GM21825 (cell line): ENCODE results near the gene GOPC.
"Not testable (repeated sequence)": the region's sequence is repeated elsewhere in the genome, so short reads cannot be mapped to it uniquely, and the experiment has no call there.

Source experiments
- ATAC-seq: cut with Tn5 transposase; IDR thresholded peaks from one replicate; pipeline ENCODE4 v1.9.1; 2021; ENCODE audit warnings: mild to moderate bottlenecking, moderate library complexity; ENCODE audit not compliant: unreplicated experiment

Gene GOPC

DNA sequence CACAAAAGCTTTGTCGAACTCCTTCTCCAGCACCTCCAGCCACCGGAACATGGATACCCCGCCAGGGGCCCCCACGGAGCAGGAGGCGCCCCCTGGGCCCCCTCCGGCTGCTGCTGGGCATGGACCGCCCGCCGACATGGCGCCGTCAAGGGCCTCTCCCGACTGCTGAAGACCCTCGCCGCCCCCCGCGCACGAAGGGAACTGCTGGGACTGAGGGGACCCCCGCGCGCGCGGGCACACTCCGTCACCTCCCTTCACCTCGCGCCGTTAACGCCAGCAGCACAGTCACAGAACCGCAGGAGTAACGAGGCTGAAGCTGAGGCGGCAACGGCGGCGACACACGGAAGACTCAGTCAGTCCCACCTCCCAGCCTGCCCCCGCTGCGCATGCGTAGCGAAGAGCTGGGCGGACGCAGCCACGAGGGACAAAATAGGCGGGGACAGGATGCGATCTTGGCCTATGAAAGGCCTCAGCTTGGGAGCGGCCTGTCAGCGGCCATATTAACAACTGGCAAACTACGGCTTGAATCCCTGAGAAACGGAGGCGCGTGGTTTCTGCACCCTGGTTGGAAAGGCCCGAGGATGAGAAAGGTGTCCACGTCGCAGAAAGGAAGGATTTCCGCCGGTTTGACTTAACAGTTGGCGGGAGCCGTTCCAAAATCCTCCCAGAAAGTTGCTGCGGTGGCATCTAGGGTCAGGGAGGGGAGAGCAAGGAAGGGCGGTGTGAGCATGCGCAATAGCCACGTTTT is at the start of gene GOPC:
Gene GOPC (minus strand): TSS at position 361 of the 748 bp plus-strand sequence. CDS start 223 bp downstream, at position 138.
- ATAC-seq: peak; percentile 91

DNA sequence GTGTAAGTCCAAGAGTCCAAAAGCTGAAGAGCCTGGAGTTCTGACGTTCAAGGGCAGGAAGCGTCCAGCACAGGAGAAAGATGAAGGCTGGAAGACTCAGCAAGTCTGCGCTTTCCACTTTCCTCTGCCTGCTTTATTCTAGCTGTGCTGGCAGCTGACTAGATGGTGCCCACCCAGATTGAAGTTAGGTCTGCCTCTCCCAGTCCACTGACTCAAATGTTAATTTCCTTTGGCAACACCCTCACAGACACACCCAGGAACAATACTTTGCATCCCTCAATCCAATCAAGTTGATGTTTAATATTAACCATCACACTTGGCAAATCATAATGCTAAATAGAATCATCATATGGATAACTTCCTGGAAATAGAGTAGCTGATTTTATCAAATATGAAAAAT is 49.7 kb upstream of the GOPC start:
- not testable (repeated sequence) for ATAC-seq

DNA sequence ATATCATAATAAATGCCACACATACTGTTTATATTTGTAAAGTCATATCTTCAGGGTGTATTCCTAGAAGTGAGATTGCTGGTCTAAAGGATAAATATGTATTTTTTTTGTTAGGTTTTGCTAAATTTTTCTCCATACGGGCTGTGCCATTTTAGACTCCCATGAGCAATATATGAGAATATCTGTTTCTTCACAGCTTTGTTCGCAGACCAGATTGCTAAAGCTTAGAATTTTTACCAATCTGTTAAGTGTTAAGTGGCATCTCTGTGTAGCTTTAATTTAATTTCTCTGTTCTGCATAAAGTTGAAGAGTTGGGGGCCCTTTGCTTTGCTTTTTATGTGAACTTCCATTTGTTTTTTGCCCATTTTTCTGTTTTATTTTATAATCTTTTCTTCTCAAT is 40.7 kb upstream of the GOPC start:
- no peak for ATAC-seq

DNA sequence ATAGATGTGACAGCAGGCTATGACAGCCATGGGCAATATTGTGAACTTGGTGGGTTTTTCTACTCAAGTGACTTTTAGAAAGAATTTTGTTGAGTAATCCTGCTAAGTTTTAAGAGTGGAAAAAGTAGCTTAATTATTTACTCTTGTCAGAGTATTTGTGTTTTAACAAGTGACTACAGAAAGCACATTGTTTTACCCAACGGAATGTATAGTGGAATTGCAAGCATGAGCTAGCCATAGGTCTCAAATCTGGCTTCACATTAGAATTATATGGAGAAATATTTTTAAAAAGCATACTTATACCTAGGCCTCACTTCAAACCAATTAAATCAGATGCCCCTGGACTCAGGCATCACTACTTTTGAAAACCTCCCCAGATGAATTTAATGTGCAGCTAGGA is 35.5 kb upstream of the GOPC start:
- no peak for ATAC-seq

- ATAC-seq: no peak
Measured at GRCh38 chr6:117629119-117629660, 26.9 kb upstream of the GOPC start.

- no peak for ATAC-seq
Measured at GRCh38 chr6:117627533-117627932, 25.2 kb upstream of the GOPC start.

- no peak for ATAC-seq
Measured at GRCh38 chr6:117624869-117625481, 22.7 kb upstream of the GOPC start.

DNA sequence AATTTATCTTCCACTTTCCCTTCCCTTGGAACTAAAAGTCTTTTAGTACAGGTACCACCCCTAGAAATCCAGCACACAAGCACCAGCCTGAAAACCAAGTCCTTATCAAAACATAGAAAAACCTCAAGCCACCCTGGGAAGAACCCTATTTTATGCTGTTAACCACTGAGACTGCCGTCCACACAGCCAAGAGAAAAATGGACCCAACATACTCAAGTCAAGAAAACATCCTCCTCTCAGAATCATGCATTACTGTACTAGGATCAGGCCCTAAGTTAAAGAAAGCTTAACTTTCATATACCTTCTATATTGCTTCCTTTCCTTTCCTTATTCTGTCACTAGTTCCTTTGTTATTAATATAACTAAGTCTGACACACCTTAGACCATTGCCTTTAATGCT is 16.9 kb upstream of the GOPC start:
- ATAC-seq: no peak

DNA sequence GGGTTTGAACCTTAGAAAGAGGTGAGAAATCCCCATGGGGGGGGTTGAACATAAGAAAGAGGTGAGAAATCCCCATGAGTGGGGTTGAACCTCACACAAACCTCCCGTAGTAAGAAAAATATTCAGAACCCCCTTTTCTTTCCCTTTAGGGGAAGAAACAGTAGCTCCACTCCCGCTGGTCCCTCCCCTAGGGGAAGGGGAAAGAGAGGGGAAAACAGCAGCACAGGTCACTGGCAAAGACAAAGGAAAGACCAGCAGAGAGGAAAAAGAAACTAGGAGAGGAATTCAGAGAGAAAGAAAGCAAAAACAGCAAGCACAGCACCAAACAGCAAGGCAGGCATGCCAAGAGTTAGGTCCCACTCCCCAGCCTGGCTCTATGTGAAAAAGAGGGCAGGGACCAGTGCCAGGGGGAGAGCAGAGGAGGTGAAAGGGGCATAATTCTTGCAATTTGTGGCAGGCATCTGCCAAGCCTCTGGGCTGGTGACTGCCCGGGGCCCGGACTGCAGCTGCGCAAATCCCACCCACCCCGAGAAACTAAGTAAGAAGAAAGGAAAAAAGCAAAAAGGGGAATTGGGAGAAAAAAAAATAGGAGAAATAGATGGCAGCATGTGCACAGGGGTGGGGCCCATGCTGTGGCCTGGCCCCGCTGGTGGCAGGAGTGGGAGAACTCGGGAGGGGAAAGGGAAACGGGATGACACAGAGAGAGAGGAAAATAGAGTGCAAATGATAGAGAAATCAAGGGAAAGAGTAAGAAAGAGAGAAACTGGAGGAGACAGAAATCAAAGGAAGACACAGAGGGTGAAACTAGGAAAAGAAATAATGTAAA is 15.1 kb upstream of the GOPC start:
- ATAC-seq: peak; percentile 48

DNA sequence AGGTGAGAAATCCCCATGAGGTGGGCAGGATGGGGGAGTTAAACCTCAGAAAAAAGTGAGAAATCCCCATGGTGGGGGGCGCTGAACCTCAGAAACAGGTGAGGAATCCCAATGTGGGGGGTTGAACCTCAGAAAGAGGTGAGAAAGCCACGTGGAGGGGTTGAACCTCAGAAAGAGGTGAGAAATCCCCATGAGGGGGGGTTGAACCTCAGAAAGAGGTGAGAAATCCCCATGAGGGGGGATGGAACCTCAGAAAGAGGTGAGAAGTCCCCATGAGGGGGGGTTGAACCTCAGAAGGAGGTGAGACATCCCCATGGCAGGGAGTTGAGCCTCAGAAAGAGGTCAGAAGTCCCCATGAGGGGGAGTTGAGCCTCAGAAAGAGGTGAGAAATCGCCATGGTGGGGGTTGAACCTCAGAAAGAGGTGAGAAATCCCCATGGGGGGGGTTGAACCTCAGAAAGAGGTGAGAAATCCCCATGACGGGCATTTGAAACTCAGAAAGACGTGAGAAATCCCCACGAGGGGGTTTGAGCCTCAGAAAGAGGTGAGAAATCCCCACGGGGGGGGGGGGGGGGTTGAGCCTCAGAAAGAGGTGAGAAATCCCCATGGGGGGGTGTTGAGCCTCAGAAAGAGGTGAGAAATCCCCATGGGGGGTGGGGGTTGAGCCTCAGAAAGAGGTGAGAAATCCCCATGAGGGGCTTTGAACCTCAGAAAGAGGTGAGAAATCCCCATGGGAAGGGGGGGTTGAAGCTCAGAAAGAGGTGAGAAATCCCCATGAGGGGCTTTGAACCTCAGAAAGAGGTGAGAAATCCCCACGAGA is 14.3 kb upstream of the GOPC start:
- ATAC-seq: no peak

GRCh38 chr6:117615750-117616390 is 13.6 kb upstream of the GOPC start:
- ATAC-seq: no peak

DNA sequence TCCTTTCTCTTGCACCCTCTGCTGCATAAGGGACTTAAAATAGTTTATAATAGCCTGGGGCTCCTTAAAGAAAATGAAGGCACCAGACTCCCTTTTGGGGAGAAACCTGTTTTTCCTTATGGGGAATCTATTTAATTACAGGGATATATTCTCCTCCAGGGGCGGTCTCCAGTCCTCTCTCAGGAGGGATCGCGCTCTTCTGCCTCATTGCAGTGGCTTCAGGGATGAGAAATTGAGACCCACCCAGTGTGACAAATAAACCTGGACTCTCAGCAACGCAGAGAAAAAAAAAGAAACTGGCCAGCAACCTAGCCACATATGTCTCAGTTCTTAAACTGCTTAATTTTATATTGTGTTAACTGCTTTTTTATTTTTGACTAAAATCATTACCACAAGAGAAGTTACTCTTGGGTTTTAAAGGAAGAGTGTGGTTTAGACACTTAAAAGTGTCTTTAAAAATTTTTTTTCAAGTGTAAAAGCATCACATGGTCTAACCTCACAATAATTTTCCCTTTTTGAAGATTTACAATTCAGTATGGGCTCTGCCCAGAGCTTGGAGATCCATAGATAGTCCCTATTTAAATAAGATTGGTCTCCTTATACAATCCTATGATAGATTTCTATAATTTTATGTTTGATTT is 11.7 kb upstream of the GOPC start:
- no peak for ATAC-seq

DNA sequence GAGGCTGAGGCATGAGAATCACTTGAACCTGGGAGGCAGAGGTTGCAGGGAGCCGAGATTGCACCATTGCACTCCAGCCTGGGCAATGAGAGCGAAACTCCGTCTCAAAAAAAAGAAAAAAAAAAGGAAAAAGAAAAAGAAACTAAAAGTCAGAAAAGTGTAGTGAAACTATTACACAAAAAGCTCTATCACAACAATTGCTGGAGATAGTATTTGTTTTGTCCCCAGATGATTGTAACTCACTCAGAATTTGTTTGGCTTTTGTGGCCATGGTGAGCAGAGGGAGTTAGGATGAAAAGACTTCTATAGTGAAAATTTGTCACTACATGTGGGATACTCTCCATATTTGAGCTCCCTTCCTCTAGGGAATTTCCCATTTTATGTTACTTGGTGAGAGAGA is 5.2 kb upstream of the GOPC start:
- ATAC-seq: no peak

- ATAC-seq: peak; percentile 46
Measured at GRCh38 chr6:117605169-117605826, 3.0 kb upstream of the GOPC start.

DNA sequence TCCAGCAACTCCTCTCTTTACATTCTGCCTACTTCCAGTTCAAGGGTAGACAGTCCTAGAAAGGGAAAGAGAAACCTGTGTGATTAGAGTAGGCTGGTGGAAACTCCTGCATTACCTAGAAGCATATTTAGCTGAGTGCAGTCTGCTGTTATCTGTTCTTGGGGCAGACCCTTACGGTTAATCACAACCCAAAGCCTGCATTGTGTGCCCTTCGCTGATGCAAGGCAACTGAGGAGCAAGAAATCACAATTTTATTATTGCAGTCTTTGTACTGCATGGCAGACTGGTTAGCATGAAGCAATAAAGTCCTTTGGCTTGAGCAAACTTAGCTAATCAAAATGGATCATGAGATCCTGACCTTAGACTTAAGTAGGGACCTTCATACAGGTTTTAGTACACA is 1.5 kb upstream of the GOPC start:
- no peak for ATAC-seq

DNA sequence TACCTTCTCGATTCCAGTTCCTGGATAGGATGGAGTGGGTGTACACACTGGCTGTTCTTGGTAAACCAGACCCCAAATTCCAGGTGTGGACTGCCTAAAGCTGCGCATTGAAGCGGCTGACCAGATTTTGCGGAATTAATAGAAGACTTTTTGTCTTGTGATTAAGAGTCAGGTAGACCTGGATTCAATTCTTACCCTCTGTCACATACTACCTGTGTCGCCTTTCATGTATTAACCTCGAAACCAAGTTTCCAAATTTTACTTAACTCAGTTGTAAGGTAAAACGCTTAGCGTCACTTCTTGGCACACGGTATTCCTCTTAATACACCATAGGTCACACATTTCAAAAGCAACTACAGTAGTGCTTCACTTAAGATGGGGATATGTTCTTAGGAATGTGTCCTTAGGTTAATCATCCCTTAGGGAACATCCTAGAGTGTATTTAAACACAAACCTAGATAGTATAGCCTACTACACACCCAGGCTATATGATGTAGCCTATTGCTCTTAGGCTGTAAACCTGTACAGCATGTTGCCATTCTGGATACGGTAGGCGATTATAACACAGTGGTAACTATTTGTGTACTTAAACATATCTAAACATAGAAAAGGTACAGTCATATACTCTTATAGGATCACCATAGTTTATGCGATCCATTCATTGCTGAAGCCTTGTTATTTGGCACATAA is 733 bp upstream of the GOPC start:
- ATAC-seq: no peak

GRCh38 chr6:117601811-117602150 is 530 bp downstream of the GOPC start:
- ATAC-seq: peak; percentile 15

DNA sequence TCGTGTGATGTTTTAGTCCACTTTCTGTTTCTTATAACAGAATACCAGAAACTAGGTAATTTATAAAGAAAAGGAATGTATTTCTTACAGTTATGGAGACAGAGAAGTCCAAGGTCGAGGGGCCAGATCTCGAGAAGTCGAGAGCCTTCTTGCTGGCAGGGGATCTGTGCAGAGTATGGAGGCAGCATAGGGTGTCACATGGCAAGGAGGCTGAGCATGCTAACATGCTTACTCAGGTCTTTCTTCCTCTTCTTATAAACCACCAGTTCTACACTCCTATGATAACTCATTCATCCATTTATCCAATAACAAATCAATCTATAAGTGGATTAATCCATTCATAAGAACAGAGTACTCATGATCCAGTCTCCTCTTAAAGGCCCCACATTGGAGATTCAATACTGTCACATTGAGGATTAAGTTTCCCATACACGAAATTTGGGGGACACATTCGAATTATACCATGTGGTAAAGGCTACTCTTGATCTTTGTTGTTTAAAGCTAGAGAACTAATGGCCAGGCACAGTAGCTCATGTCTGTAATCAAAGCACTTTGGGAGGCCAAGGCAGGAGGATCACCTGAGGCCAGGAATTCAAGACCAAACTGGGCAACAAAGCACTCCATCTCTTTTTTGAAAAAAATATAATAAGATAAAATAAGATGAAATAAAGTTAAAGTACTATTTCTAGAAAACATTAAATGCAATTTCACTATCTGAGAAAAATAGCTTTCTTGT is 2.1 kb downstream of the GOPC start:
- no peak for ATAC-seq
